ENCODE data around the gene PPARG.

GRCh38 chr3:12316253-12316652, 27.4 kb downstream of the PPARG start:
- no peak for TF ChIP-seq YY1 (IDR thresholded peaks at IDR 0.05)
- TF ChIP-seq, protein P1, sequence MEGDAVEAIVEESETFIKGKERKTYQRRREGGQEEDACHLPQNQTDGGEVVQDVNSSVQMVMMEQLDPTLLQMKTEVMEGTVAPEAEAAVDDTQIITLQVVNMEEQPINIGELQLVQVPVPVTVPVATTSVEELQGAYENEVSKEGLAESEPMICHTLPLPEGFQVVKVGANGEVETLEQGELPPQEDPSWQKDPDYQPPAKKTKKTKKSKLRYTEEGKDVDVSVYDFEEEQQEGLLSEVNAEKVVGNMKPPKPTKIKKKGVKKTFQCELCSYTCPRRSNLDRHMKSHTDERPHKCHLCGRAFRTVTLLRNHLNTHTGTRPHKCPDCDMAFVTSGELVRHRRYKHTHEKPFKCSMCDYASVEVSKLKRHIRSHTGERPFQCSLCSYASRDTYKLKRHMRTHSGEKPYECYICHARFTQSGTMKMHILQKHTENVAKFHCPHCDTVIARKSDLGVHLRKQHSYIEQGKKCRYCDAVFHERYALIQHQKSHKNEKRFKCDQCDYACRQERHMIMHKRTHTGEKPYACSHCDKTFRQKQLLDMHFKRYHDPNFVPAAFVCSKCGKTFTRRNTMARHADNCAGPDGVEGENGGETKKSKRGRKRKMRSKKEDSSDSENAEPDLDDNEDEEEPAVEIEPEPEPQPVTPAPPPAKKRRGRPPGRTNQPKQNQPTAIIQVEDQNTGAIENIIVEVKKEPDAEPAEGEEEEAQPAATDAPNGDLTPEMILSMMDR (IDR thresholded peaks at IDR 0.05; ENCODE audit: low read depth, low read length, missing input control), result no peak
- TF ChIP-seq RAD21 (IDR thresholded peaks at IDR 0.05), result no peak
- no peak for TF ChIP-seq HNF4G (IDR thresholded peaks at IDR 0.05)
- no peak for TF ChIP-seq TAF1 (conservative IDR thresholded peaks at IDR 0.05)
- no peak for TF ChIP-seq EGR1 (IDR thresholded peaks at IDR 0.05; ENCODE audit: low read depth in 2 of 2)
- no peak for TF ChIP-seq ATF3 (IDR thresholded peaks at IDR 0.05)
- TF ChIP-seq RXRA (IDR thresholded peaks at IDR 0.05), result no peak
- TF ChIP-seq GABPA (IDR thresholded peaks at IDR 0.05 in 1 of 2, conservative IDR thresholded peaks at IDR 0.05 in 1 of 2), result no peak
- TF ChIP-seq HNF4A (conservative IDR thresholded peaks at IDR 0.05), result no peak
- TF ChIP-seq, protein P2, sequence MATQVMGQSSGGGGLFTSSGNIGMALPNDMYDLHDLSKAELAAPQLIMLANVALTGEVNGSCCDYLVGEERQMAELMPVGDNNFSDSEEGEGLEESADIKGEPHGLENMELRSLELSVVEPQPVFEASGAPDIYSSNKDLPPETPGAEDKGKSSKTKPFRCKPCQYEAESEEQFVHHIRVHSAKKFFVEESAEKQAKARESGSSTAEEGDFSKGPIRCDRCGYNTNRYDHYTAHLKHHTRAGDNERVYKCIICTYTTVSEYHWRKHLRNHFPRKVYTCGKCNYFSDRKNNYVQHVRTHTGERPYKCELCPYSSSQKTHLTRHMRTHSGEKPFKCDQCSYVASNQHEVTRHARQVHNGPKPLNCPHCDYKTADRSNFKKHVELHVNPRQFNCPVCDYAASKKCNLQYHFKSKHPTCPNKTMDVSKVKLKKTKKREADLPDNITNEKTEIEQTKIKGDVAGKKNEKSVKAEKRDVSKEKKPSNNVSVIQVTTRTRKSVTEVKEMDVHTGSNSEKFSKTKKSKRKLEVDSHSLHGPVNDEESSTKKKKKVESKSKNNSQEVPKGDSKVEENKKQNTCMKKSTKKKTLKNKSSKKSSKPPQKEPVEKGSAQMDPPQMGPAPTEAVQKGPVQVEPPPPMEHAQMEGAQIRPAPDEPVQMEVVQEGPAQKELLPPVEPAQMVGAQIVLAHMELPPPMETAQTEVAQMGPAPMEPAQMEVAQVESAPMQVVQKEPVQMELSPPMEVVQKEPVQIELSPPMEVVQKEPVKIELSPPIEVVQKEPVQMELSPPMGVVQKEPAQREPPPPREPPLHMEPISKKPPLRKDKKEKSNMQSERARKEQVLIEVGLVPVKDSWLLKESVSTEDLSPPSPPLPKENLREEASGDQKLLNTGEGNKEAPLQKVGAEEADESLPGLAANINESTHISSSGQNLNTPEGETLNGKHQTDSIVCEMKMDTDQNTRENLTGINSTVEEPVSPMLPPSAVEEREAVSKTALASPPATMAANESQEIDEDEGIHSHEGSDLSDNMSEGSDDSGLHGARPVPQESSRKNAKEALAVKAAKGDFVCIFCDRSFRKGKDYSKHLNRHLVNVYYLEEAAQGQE (IDR thresholded peaks at IDR 0.05), result no peak
- no peak for TF ChIP-seq JUND (IDR thresholded peaks at IDR 0.05)
- TF ChIP-seq, protein P3, sequence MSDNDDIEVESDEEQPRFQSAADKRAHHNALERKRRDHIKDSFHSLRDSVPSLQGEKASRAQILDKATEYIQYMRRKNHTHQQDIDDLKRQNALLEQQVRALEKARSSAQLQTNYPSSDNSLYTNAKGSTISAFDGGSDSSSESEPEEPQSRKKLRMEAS (IDR thresholded peaks at IDR 0.05), result no peak
